Memory B cell (primary cell): ENCODE data around the gene WDR88.
"Not testable (repeated sequence)": the region's sequence is repeated elsewhere in the genome, so short reads cannot be mapped to it uniquely, and the experiment has no call there.

Experiments
- ATAC-seq: fragments of 150-1000 bp; cut with Tn5 transposase; 2 replicates; pipeline ENCODE4 v1.10.0; 2021; ENCODE audit warnings: low read depth, mild to moderate bottlenecking, moderate library complexity
- DNase-seq, 2 donors: peaks; one replicate each; pipeline ENCODE4 v3.0.0; 2022; ENCODE audit warnings: low spot score in 2 of 2
- H3K27ac Mint-ChIP-seq: one replicate; pipeline ENCODE4 v1.8.0; 2022; ENCODE audit warnings: mild to moderate bottlenecking, moderate library complexity, mixed read lengths
- H3K27me3 Mint-ChIP-seq: one replicate; pipeline ENCODE4 v1.8.0; 2022; ENCODE audit warnings: mixed read lengths
- H3K36me3 Mint-ChIP-seq: one replicate; pipeline ENCODE4 v1.8.0; 2022; ENCODE audit warnings: mild to moderate bottlenecking, mixed read lengths
- H3K4me1 Mint-ChIP-seq: one replicate; pipeline ENCODE4 v1.8.0; 2022; ENCODE audit warnings: mixed read lengths
- H3K4me3 Mint-ChIP-seq: one replicate; pipeline ENCODE4 v1.8.0; 2022; ENCODE audit warnings: mild to moderate bottlenecking, moderate library complexity, mixed read lengths
- H3K9me3 Mint-ChIP-seq: one replicate; pipeline ENCODE4 v1.8.0; 2022; ENCODE audit warnings: mixed read lengths

WDR88 gene

DNA sequence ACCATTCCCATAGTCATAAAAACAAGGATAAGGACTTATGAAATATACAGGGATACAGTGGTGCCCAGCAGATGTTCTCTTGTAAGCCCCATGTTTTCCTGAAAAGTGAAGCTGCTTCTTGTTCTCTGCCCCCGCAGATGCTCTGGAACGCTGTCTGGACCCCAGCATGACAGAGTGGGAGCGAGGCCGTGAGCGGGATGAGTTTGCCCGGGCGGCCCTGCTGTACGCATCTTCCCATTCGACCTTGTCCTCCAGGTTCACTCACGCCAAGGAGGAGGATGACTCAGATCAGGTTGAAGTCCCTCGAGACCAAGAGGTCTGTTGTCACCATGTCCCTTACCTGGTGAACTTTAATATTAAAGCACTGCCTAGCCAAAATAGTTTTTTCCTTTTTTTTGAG, 20.3 kb upstream of the WDR88 start:
- H3K4me1 Mint-ChIP-seq: no peaks in the 10 kb centered on the region

DNA sequence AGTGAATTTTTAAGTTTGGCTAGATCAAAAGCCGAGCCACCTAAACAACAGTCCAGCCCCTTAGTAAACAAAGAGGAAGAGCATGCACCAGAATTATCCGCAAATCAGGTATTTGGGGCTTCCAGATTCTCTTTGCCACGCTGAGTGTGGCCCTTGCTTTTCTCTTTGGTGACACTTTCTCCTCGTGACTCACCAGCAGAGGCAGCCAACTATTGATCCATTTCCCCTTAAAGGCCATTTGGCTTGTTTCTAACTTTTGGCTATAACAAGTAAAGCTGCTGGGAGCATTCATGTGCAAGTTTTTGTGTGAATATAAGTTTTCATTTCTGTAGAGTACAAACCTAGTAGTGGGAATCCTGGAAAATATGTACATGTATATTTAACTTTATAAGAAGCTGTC, 17.6 kb upstream of the WDR88 start:
- H3K4me1 Mint-ChIP-seq: no peaks in the 10 kb centered on the region
- peak overlapping the region; percentile 28 for H3K27ac Mint-ChIP-seq
- no peak overlapping the region for H3K4me3 Mint-ChIP-seq
- ATAC-seq: no peak
- H3K27me3 Mint-ChIP-seq: no peaks in the 10 kb centered on the region
- H3K9me3 Mint-ChIP-seq: peaks cover 2% of the 10 kb centered on the region
- H3K36me3 Mint-ChIP-seq: peaks cover 36% of the 10 kb centered on the region
- DNase-seq: no peak

More for the DNA sequence above, 20.3 kb upstream of the WDR88 start:
- H3K27ac Mint-ChIP-seq: no peak overlapping the region
- H3K27me3 Mint-ChIP-seq: no peaks in the 10 kb centered on the region
- H3K9me3 Mint-ChIP-seq: peaks cover 2% of the 10 kb centered on the region
- H3K4me3 Mint-ChIP-seq: no peak overlapping the region
- peaks cover 35% of the 10 kb centered on the region for H3K36me3 Mint-ChIP-seq
- no peak for DNase-seq
- ATAC-seq: no peak

DNA sequence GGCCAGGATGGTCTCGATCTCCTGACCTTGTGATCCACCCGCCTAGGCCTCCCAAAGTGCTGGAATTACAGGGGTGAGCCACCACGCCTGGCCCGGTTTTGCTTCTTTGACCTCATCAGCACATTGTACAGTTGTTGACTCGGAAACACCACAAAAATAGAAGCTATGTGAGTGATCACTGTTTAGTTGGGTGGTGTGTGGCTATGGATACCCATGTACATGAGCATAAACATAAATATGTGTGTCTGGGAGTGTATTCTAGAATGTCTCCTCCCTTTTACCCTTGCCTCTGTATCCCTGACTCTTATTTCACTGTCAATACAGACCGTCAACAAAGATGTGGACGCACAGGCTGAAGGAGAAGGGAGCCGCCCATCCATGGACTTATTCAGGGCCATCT, 14.4 kb upstream of the WDR88 start:
- H3K27me3 Mint-ChIP-seq: no peaks in the 10 kb centered on the region
- peaks cover 2% of the 10 kb centered on the region for H3K9me3 Mint-ChIP-seq
- peaks cover 34% of the 10 kb centered on the region for H3K36me3 Mint-ChIP-seq
- no peak overlapping the region for H3K4me3 Mint-ChIP-seq
- no peak overlapping the region for H3K27ac Mint-ChIP-seq
- ATAC-seq: no peak
- no peak for DNase-seq
- no peaks in the 10 kb centered on the region for H3K4me1 Mint-ChIP-seq

DNA sequence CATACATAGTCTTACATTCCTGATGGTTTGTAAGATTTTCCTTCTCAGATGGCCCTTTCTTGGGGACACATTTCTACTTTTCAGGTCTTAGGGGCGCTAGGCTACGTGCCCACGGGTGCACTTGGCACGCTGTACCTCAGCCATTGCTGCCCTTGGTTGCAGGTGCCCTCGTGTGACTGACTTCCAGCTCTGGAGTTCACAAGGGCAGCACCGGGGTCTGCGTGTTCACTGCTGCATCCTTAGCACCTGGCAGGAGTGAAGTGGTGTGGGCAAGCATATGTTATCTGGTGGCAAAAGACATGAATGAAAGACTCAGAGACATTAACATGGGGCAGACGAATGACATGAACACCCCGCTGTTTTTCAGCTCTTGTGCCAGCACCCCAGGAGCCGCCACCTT, 13.3 kb upstream of the WDR88 start:
- Mint-ChIP-seq H3K4me1 (no peaks in the 10 kb centered on the region), H3K36me3 (peaks cover 32% of the 10 kb centered on the region), H3K27me3 (no peaks in the 10 kb centered on the region), H3K9me3 (peaks cover 2% of the 10 kb centered on the region), H3K27ac (no peak overlapping the region), H3K4me3 (no peak overlapping the region)
- DNase-seq (no peak), ATAC-seq (no peak)

DNA sequence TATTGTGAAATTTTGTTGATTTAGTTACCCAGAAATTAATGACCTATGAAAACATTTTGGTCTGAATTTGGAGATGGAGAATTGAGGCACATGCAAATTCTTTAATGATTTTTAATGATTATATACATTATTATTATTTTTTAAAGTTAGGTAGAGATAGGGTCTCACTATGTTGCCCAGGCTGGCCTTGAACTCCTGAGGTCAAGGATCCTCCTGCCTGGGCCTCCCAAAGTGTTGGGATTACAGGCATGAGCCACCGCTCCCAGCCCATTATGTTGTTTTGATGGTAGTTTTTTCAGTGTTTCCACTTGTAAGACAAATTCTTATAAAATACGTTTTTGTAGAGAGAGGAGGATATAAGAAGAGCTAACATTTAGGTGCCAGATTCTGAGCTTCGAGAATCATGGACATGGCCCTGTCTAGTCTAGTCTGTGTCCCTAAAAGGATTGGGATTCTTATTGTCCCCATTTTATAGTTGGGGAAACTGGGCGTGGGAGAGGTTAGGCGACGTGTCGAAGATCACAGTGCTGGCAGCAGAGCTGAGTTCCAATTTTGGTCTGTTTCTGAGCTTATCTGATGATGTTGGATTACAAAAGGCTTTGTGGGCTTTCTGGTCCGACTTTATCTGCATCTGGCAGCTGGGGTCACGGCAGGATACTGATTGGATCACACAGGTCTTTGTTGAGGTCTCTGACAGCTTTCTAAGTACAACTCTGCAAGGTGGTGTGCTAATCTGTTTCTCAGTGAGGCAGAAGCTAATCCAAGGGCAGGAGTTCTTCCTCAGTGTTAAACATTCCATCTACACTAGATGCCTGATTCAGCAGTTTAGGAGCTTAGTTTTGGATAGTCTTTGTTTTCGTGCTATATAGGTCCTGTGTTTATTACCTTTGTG, 7.5 kb upstream of the WDR88 start:
- H3K27me3 Mint-ChIP-seq: no peaks in the 10 kb centered on the region
- ATAC-seq (no peak), DNase-seq (no peak)
- H3K4me1 Mint-ChIP-seq: peaks cover 4% of the 10 kb centered on the region
- H3K4me3 Mint-ChIP-seq: no peak overlapping the region
- peaks cover 17% of the 10 kb centered on the region for H3K36me3 Mint-ChIP-seq
- no peaks in the 10 kb centered on the region for H3K9me3 Mint-ChIP-seq
- no peak overlapping the region for H3K27ac Mint-ChIP-seq

GRCh38 chr19:33125929-33126388, 6.0 kb upstream of the WDR88 start:
- peak; percentile 32 to 38 for DNase-seq
- ATAC-seq: peak; percentile 83
- no peak overlapping the region for H3K27ac Mint-ChIP-seq
- H3K4me3 Mint-ChIP-seq: no peak overlapping the region
- peaks cover 19% of the 10 kb centered on the region for H3K36me3 Mint-ChIP-seq
- H3K27me3 Mint-ChIP-seq: no peaks in the 10 kb centered on the region
- H3K4me1 Mint-ChIP-seq: peaks cover 4% of the 10 kb centered on the region
- H3K9me3 Mint-ChIP-seq: no peaks in the 10 kb centered on the region

- H3K36me3 Mint-ChIP-seq: peaks cover 20% of the 10 kb centered on the region
- not testable (repeated sequence) for ATAC-seq, H3K4me3 Mint-ChIP-seq, H3K27ac Mint-ChIP-seq, H3K27me3 Mint-ChIP-seq, DNase-seq, H3K4me1 Mint-ChIP-seq, H3K9me3 Mint-ChIP-seq
Observed at GRCh38 chr19:33126712-33127111, 5.2 kb upstream of the WDR88 start.

DNA sequence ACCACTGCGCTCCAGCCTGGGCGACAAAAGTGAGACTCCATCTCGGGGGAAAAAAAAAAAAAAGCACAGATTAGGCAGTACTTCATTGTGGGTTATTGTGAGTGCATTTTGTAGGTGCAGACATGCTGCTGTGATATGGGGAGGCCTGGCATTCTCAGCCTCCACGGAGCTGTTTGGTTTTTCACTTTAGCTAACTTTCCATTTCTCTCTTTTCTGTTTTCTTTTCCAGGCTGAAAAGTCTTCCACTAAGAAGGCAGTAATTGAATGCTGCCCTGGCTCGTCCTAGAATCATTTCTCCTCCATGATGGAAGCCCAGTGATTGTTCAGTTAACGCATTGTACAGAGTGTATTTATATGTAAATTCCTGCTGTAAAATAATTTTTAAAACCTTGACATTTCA, 2.0 kb upstream of the WDR88 start:
- Mint-ChIP-seq H3K4me3 (no peak overlapping the region), H3K36me3 (peaks cover 16% of the 10 kb centered on the region), H3K9me3 (no peaks in the 10 kb centered on the region), H3K4me1 (peaks cover 4% of the 10 kb centered on the region), H3K27ac (no peak overlapping the region), H3K27me3 (no peaks in the 10 kb centered on the region)
- ATAC-seq: no peak
- DNase-seq: no peak

DNA sequence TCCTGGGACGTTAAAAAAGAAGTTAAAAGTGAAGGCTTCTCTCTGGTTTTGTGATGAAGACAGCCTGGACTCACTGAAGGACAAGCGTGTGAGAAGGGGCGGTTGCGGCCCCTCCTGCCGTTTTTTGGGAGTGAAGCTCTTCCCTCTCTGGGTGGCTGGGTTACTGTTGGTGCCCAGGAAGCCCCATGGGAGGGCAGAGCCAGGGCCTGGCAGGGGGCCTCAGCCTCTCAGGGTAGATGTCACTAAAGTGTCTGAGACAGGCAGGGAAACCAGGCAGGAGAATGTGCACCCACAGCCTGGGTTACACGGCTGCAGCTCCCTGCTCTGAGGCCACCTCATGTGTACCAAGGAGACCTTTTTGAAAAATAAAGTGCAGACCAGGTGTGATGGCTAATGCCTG, 1.5 kb upstream of the WDR88 start:
- Mint-ChIP-seq H3K4me1 (peaks cover 7% of the 10 kb centered on the region), H3K4me3 (no peak overlapping the region), H3K27ac (no peak overlapping the region), H3K9me3 (peaks cover 3% of the 10 kb centered on the region), H3K27me3 (peaks cover 4% of the 10 kb centered on the region), H3K36me3 (peaks cover 14% of the 10 kb centered on the region)
- ATAC-seq: no peak
- no peak for DNase-seq

DNA sequence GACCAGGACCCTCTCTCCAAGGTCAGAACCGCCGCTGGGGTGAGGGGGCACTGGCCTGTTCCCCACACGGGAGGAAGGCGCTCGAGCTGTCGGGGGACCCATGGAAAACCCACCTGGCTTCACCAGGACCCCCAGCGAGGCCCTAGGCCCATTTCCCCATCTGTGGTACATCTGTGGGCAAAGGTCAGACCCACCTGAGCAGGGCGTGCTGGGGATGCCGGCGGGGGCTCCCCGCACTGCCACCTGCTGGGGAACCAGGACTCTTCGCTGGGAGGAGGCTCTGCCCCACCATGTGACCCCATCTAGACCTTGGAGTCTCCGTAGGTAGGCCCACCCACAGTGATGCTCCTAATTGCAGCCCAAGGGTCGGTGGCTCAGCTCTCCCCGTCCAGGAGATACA, 511 bp downstream of the WDR88 start:
- Mint-ChIP-seq H3K27ac (no peak overlapping the region), H3K27me3 (peaks cover 4% of the 10 kb centered on the region)

DNA sequence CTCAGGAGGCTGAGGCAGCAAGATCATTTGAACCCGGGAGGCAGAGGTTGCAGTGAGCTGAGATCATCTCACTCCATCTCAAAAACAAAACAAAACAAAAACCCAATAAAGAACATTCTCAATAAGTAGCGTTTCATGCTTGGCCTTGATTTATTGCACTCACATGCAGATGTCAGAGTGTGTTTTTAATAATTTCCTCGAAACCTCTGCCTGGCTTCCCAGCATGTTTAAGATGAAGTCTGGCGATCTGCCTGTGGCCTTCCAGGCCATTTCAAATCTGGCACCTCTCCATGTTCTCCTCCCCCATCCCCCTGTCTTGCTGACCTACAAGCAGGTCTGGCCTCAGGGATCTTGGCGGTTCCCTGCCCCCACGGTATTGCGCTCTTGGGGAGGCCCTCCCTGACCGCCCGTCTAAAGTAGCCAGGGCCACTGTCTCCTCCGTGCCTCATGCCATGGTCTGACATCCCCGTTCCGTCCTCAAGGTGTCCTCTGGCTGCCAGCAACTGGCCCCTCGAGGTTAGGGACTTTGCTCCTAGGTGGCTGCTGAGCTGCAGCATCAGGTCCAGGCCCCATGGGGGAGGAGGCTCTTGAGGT, 1.6 kb downstream of the WDR88 start:
- peaks cover 3% of the 10 kb centered on the region for H3K9me3 Mint-ChIP-seq
- H3K27ac Mint-ChIP-seq: no peak overlapping the region
- H3K4me3 Mint-ChIP-seq: no peak overlapping the region
- H3K36me3 Mint-ChIP-seq: peaks cover 6% of the 10 kb centered on the region
- H3K4me1 Mint-ChIP-seq: peaks cover 3% of the 10 kb centered on the region
- ATAC-seq (no peak), DNase-seq (no peak)
- H3K27me3 Mint-ChIP-seq: peaks cover 4% of the 10 kb centered on the region

More for the DNA sequence above, 511 bp downstream of the WDR88 start:
- ATAC-seq (no peak), DNase-seq (no peak)
- peaks cover 8% of the 10 kb centered on the region for H3K36me3 Mint-ChIP-seq
- H3K4me1 Mint-ChIP-seq: peaks cover 3% of the 10 kb centered on the region
- H3K9me3 Mint-ChIP-seq: peaks cover 3% of the 10 kb centered on the region
- H3K4me3 Mint-ChIP-seq: no peak overlapping the region

DNA sequence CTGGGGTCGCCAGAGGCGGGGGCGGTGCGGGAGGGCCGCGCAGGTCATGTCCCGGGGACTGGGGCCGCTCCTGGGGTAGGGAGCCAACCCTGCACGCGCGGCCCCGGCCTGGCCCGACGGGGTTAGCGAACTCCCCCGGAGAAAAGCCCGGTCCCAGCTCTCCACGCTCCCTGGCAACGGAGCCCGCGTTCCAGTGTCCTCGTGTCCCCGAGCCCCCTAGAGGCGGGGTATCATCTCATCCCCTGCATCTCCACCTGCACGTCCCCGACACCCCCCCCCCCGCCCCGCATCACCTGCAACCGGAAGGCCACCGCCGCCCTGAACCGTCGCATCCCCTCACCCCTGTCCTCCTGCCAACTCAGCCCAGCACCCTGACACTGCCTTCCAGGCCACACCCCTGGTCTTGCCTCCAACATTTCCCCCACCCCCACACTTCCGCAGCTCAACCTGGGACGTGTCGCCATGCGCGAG, 2.7 kb downstream of the WDR88 start:
- ATAC-seq: peak; percentile 44
- Mint-ChIP-seq H3K36me3 (peaks cover 4% of the 10 kb centered on the region), H3K27me3 (peaks cover 10% of the 10 kb centered on the region), H3K9me3 (peaks cover 3% of the 10 kb centered on the region), H3K4me3 (peak overlapping the region; percentile 51), H3K27ac (no peak overlapping the region), H3K4me1 (peaks cover 3% of the 10 kb centered on the region)
- no peak for DNase-seq

DNA sequence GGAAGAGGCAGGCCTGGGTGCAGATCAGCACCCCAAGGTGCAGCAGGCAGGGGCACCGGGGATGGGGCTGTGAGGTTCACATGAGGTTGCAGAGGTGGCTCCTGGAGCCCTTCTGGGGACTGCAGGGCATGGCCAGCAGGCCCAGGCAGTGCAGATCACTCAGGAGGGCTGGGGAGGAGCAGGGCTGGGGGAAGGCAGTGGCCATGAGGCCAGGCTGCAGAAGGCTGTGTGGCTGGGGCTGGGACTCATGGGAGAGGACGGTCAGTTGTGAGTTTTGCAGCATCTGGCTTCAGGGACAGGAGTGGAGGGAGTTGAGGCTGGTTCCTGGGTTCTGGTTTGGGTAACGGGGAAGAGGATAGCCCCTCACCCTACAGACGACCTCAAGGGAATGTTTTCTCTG, 7.3 kb downstream of the WDR88 start:
- no peak for DNase-seq
- H3K36me3 Mint-ChIP-seq: no peaks in the 10 kb centered on the region
- no peak overlapping the region for H3K27ac Mint-ChIP-seq
- H3K9me3 Mint-ChIP-seq: peaks cover 3% of the 10 kb centered on the region
- H3K4me1 Mint-ChIP-seq: peaks cover 6% of the 10 kb centered on the region
- H3K27me3 Mint-ChIP-seq: peaks cover 19% of the 10 kb centered on the region
- H3K4me3 Mint-ChIP-seq: no peak overlapping the region
- ATAC-seq: no peak

DNA sequence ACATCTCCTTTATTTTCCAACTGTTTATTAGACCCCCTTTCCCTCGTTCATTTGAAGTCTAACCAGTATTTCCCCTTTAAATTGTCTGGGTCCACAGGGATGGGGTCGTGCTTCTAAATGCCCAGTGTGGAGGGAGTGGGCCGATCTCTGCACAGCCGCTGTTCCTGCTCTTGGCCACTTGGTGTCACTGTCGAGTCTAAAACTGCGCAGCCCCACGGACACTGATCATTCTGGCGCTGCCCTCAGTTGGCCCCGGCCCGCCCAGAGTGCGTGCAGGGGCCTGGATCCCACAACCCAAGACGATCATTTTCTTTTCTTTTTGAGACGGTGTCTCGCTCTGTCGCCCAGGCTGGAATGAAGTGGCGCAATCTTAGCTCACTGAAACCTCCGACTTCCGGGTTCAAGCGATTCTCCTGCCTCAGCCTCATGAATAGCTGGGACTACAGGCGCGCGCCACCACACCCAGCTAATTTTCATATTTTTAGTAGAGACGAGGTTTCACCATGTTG, 12.0 kb downstream of the WDR88 start:
- Mint-ChIP-seq H3K4me1 (peaks cover 4% of the 10 kb centered on the region), H3K4me3 (peak overlapping the region; percentile 58), H3K27ac (no peak overlapping the region), H3K27me3 (peaks cover 17% of the 10 kb centered on the region), H3K9me3 (no peaks in the 10 kb centered on the region), H3K36me3 (no peaks in the 10 kb centered on the region)
- peak; percentile 93 for ATAC-seq
- peak; percentile 48 to 65 for DNase-seq
